ENCODE results near the gene CDKAL1.

GRCh38 chr6:20806669-20807068 lies 272.4 kb downstream of the CDKAL1 start:
- TF ChIP-seq CTCF (conservative IDR thresholded peaks at IDR 0.05; ENCODE audit: low read length) (no peak), EZH2phosphoT487 (IDR thresholded peaks at IDR 0.05; ENCODE audit: borderline replicate concordance) (no peak)
